HCT116 (cell line): ENCODE measurements around the gene CELF2. TPM values are rescaled to one million over a fixed set of nuclear protein-coding genes. Genes with fewer than 3 reads are reported as not detected.

ENCODE experiments used
- ATAC-seq: fragments of 200-7000 bp; cut with Tn5 transposase; 2 replicates; pipeline ENCODE4 v1.9.1; 2020; ENCODE audit warnings: mild to moderate bottlenecking, moderate library complexity
- BruUV-seq: library from RNA; stranded (reverse); fragments of 400-500 nt; replicated peaks from 2 replicates; lab custom pipeline; 2021; lab: Mats Ljungman, UMichigan
- CTCF ChIA-PET: fragments of 300-600 bp; sonication (Branson Sonifier 250); formaldehyde crosslinking; loops from one replicate; lab custom pipeline; 2021; ENCODE audit warnings: antibody characterized with exemption; lab: Charles Lee
- POLR2A ChIA-PET: fragments of 300-600, 350-600 bp; sonication (Branson Sonifier 250); formaldehyde crosslinking; loops from one replicate; lab custom pipeline; 2021; ENCODE audit warnings: antibody characterized with exemption; lab: Charles Lee
- RAD21 ChIA-PET, 2 experiments: fragments of 300-600 bp; sonication (Branson Sonifier 250); formaldehyde crosslinking; loops; one replicate each; lab custom pipeline; 2023; ENCODE audit warnings: low total read pairs in 2 of 2; ENCODE audit not compliant: uncharacterized antibody in 2 of 2, unreplicated experiment in 2 of 2, low non-redundant PET in 1 of 2; lab: Charles Lee
- DNase-seq: peaks from one replicate; pipeline ENCODE4 v3.0.0-alpha.2; 2010; ENCODE audit warnings: low read depth, low spot score
- H2AFZ ChIP-seq: fragments of 200-600 bp; shearing (Covaris generic), sonication (generic); 2 replicates; pipeline ENCODE4 v1.6.1; 2017; ENCODE audit warnings: low read depth, mixed run types, mixed read lengths, antibody characterized with exemption, low read length; ENCODE audit not compliant: poor library complexity, severe bottlenecking
- H3K27ac ChIP-seq: 2 replicates; pipeline ENCODE4 v1.5.1; 2012; ENCODE audit warnings: low read depth, low read length
- H3K27me3 ChIP-seq: fragments of 200-600 bp; sonication (generic); 2 replicates; pipeline ENCODE4 v1.6.1; 2016; ENCODE audit warnings: mixed run types, low read length, mixed read lengths; ENCODE audit not compliant: insufficient read depth
- H3K36me3 ChIP-seq, 2 experiments: fragments of 200-500 bp in 1 of 2; fragments of 200-600 bp in 1 of 2; sonication (Bioruptor generic) in 1 of 2; sonication (generic) in 1 of 2; 2 replicates each; pipeline versions ENCODE4 v1.5.1 to v1.6.1; 2014 to 2016; ENCODE audit warnings: low read length in 2 of 2, inconsistent platforms in 1 of 2, mixed read lengths in 1 of 2, mixed run types in 1 of 2; ENCODE audit not compliant: insufficient read depth in 2 of 2, control insufficient read depth in 1 of 2
- H3K4me1 ChIP-seq, 2 experiments: fragments of 200-600 bp in 1 of 2; sonication (generic) in 1 of 2; 2 replicates each; pipeline versions ENCODE4 v1.5.1 to v1.6.1; 2012 to 2017; ENCODE audit warnings: low read length in 2 of 2, inconsistent platforms in 1 of 2, mild to moderate bottlenecking in 1 of 2, mixed read lengths in 1 of 2, mixed run types in 1 of 2, moderate library complexity in 1 of 2; ENCODE audit not compliant: insufficient read depth in 2 of 2, control insufficient read depth in 1 of 2
- H3K4me2 ChIP-seq: fragments of 200-600 bp; sonication (generic); 2 replicates; pipeline ENCODE4 v1.6.1; 2017; ENCODE audit warnings: mixed run types, low read length, mixed read lengths
- H3K4me3 ChIP-seq, 2 experiments: fragments of 200-600 bp in 1 of 2; sonication (generic) in 1 of 2; replicated peaks in 1 of 2; 2 replicates each; pipeline ENCODE4 v1.5.1; 2011 to 2016; ENCODE audit warnings: low read length in 2 of 2, control low read depth in 1 of 2, low read depth in 1 of 2, mild to moderate bottlenecking in 1 of 2, mixed read lengths in 1 of 2, mixed run types in 1 of 2
- H3K79me2 ChIP-seq: fragments of 200-600 bp; sonication (generic); 2 replicates; pipeline ENCODE4 v1.6.1; 2017; ENCODE audit warnings: mild to moderate bottlenecking, mixed run types, low read length, moderate library complexity, mixed read lengths; ENCODE audit not compliant: insufficient read depth
- H3K9ac ChIP-seq: fragments of 200-600 bp; sonication (generic); 2 replicates; pipeline ENCODE4 v1.6.1; 2016; ENCODE audit warnings: low read length, mixed read lengths
- H3K9me2 ChIP-seq: fragments of 200-600 bp; sonication (generic), shearing (Covaris generic); 2 replicates; pipeline ENCODE4 v1.6.1; 2017; ENCODE audit warnings: mixed run types, mild to moderate bottlenecking, moderate library complexity; ENCODE audit not compliant: insufficient read depth
- H3K9me3 ChIP-seq, 2 experiments: fragments of 200-500 bp in 1 of 2; fragments of 200-600 bp in 1 of 2; sonication (Bioruptor generic) in 1 of 2; sonication (generic) in 1 of 2; 2 replicates each; pipeline ENCODE4 v1.6.1; 2014 to 2017; ENCODE audit warnings: low read length in 2 of 2, mixed read lengths in 2 of 2, inconsistent platforms in 1 of 2, low read depth in 1 of 2, mild to moderate bottlenecking in 1 of 2, mixed run types in 1 of 2, moderate library complexity in 1 of 2; ENCODE audit not compliant: control insufficient read depth in 1 of 2, insufficient read depth in 1 of 2
- H4K20me1 ChIP-seq: fragments of 200-600 bp; sonication (generic), shearing (Covaris generic); 2 replicates; pipeline ENCODE4 v1.6.1; 2017; ENCODE audit warnings: mixed run types, mild to moderate bottlenecking, moderate library complexity; ENCODE audit not compliant: insufficient read depth
- CBX3 ChIP-seq: IDR thresholded peaks from 2 replicates; pipeline ENCODE4 v1.6.1; 2012; ENCODE audit warnings: low read depth
- CEBPB ChIP-seq: IDR thresholded peaks from 2 replicates; pipeline ENCODE4 v1.6.1; 2012; ENCODE audit warnings: low read depth
- EGR1 ChIP-seq: IDR thresholded peaks from 2 replicates; pipeline ENCODE4 v1.6.1; 2012; ENCODE audit warnings: low read depth
- ELF1 ChIP-seq: IDR thresholded peaks from 2 replicates; pipeline ENCODE4 v1.6.1; 2012; ENCODE audit warnings: low read depth, borderline replicate concordance
- EZH2 ChIP-seq: fragments of 200-600 bp; sonication (generic); IDR thresholded peaks from 2 replicates; pipeline ENCODE4 v1.6.1; 2017; ENCODE audit warnings: antibody characterized with exemption, mixed run types
- EZH2phosphoT487 ChIP-seq: fragments of 200-600 bp; IDR thresholded peaks from 2 replicates; pipeline ENCODE4 v1.6.1; 2018; ENCODE audit warnings: antibody characterized with exemption, borderline replicate concordance
- JUND ChIP-seq: IDR thresholded peaks from 2 replicates; pipeline ENCODE4 v1.6.1; 2012
- MAX ChIP-seq: IDR thresholded peaks from 2 replicates; pipeline ENCODE4 v1.6.1; 2012
- POLR2A ChIP-seq: IDR thresholded peaks from 2 replicates; pipeline ENCODE4 v1.7.0; 2011; ENCODE audit warnings: borderline replicate concordance; ENCODE audit not compliant: insufficient read depth, insufficient read length; ENCODE audit errors: extremely low read depth
- POLR2AphosphoS5 ChIP-seq: IDR thresholded peaks from 2 replicates; pipeline ENCODE4 v1.6.1; 2011; ENCODE audit warnings: mild to moderate bottlenecking, low read depth, low read length, moderate library complexity
- SP1 ChIP-seq: IDR thresholded peaks from 2 replicates; pipeline ENCODE4 v1.6.1; 2012; ENCODE audit warnings: low read depth
- YY1 ChIP-seq: IDR thresholded peaks from 2 replicates; pipeline ENCODE4 v1.6.1; 2011; ENCODE audit warnings: low read length, low read depth, moderate library complexity, mild to moderate bottlenecking; ENCODE audit not compliant: insufficient replicate concordance; ENCODE audit errors: extremely low read depth
- ZBTB33 ChIP-seq: IDR thresholded peaks from 2 replicates; pipeline ENCODE4 v1.6.1; 2011; ENCODE audit warnings: mild to moderate bottlenecking, low read length, moderate library complexity; ENCODE audit not compliant: insufficient replicate concordance; ENCODE audit errors: extremely low read depth
- ZFX ChIP-seq: fragments of 450-650 bp; IDR thresholded peaks from 2 replicates; pipeline ENCODE4 v1.6.1; 2017
- ZNF274 ChIP-seq: fragments of 200-500 bp; sonication (Bioruptor generic); IDR thresholded peaks from 2 replicates; pipeline ENCODE4 v1.6.1; 2014; ENCODE audit warnings: mild to moderate bottlenecking, low read depth, low read length, inconsistent platforms
- intact Hi-C: fragments of 100-400 bp; cut with micrococcal nuclease; formaldehyde crosslinking; loops from 2 replicates; pipeline ENCODE4 v1.10.0; 2022
- total RNA-seq: library from RNA; stranded (reverse); gene quantifications from one replicate; pipeline ENCODE4 v1.2.1, GENCODE V29; 2021; ENCODE audit not compliant: unreplicated experiment

The CELF2 gene
- total RNA-seq, 1 experiment from 2014 or later = 0.66 TPM

- no peak for ATAC-seq
- Histone ChIP-seq H3K9ac (no peak overlapping the region), H3K4me2 (no peak overlapping the region), H3K4me1 (no peaks in the 10 kb centered on the region), H3K27me3 (peaks cover 16% of the 10 kb centered on the region; the same call in 1 of the 2 replicates), H3K9me2 (no peaks in the 10 kb centered on the region), H3K27ac (no peak overlapping the region), H3K4me3 (no peak overlapping the region), H2AFZ (no peak overlapping the region), H3K36me3 (no peaks in the 10 kb centered on the region), H4K20me1 (no peaks in the 10 kb centered on the region), H3K79me2 (no peaks in the 10 kb centered on the region), H3K9me3 (no peaks in the 10 kb centered on the region)
- ChIA-PET POLR2A (no interaction called here), RAD21 (no interaction called here), CTCF (no interaction called here)
- intact Hi-C loops = no loop called here
- TF ChIP-seq ELF1 (no peak), YY1 (no peak), POLR2A (no peak), EZH2 (no peak), ZBTB33 (no peak), ZFX (no peak), CEBPB (no peak), CBX3 (no peak), POLR2AphosphoS5 (no peak), JUND (no peak), MAX (no peak), ZNF274 (no peak), EGR1 (no peak), SP1 (no peak), EZH2phosphoT487 (no peak)
- no peak for DNase-seq
- no TSS peak for BruUV-seq
Observed at GRCh38 chr10:11170574-11170973, 152.9 kb downstream of the CELF2 start.
